ENCODE results near the gene PRSS36. TPM values are rescaled to one million over a fixed set of nuclear protein-coding genes. Genes with fewer than 3 reads are reported as not detected.
A peak's percentile ranks its signal among the peaks of the same experiment; 100 is the strongest.

PRSS36 gene
- total and polyA plus RNA-seq, 9 of the 15 experiments (the other 6 are each of a cell fraction or from before 2014, with no cell fraction given): 0.09 to 1.2 (median 0.54) TPM; not detected in 2

GRCh38 chr16:31094424-31095120 lies 55.3 kb downstream of the PRSS36 start, which contains the start of gene VKORC1 (continued):
- TF ChIP-seq, protein P1, sequence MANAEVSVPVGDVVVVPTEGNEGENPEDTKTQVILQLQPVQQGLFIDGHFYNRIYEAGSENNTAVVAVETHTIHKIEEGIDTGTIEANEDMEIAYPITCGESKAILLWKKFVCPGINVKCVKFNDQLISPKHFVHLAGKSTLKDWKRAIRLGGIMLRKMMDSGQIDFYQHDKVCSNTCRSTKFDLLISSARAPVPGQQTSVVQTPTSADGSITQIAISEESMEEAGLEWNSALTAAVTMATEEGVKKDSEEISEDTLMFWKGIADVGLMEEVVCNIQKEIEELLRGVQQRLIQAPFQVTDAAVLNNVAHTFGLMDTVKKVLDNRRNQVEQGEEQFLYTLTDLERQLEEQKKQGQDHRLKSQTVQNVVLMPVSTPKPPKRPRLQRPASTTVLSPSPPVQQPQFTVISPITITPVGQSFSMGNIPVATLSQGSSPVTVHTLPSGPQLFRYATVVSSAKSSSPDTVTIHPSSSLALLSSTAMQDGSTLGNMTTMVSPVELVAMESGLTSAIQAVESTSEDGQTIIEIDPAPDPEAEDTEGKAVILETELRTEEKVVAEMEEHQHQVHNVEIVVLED (CRISPR knock-in tag; IDR thresholded peaks at IDR 0.05): peak; percentile 82
- TF ChIP-seq ZFX (CRISPR knock-in tag; IDR thresholded peaks at IDR 0.05) (peak; percentile 48), POLR2G (IDR thresholded peaks at IDR 0.05; ENCODE audit: low read depth, low read length) (peak; percentile 90), TBP (optimal IDR thresholded peaks at IDR 0.05; ENCODE audit: low read depth, low read length) (peak; percentile 30), ZNF644 (tag; IDR thresholded peaks at IDR 0.05; ENCODE audit: low read depth) (peak; percentile 64; the same call in 1 of the 2 replicates)
- TF ChIP-seq, protein P2, sequence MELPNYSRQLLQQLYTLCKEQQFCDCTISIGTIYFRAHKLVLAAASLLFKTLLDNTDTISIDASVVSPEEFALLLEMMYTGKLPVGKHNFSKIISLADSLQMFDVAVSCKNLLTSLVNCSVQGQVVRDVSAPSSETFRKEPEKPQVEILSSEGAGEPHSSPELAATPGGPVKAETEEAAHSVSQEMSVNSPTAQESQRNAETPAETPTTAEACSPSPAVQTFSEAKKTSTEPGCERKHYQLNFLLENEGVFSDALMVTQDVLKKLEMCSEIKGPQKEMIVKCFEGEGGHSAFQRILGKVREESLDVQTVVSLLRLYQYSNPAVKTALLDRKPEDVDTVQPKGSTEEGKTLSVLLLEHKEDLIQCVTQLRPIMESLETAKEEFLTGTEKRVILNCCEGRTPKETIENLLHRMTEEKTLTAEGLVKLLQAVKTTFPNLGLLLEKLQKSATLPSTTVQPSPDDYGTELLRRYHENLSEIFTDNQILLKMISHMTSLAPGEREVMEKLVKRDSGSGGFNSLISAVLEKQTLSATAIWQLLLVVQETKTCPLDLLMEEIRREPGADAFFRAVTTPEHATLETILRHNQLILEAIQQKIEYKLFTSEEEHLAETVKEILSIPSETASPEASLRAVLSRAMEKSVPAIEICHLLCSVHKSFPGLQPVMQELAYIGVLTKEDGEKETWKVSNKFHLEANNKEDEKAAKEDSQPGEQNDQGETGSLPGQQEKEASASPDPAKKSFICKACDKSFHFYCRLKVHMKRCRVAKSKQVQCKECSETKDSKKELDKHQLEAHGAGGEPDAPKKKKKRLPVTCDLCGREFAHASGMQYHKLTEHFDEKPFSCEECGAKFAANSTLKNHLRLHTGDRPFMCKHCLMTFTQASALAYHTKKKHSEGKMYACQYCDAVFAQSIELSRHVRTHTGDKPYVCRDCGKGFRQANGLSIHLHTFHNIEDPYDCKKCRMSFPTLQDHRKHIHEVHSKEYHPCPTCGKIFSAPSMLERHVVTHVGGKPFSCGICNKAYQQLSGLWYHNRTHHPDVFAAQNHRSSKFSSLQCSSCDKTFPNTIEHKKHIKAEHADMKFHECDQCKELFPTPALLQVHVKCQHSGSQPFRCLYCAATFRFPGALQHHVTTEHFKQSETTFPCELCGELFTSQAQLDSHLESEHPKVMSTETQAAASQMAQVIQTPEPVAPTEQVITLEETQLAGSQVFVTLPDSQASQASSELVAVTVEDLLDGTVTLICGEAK (IDR thresholded peaks at IDR 0.05): 0 out of 2 replicates have a peak, but pooled peaks have one; percentile 63
- TF ChIP-seq, protein P2 (CRISPR knock-in tag; IDR thresholded peaks at IDR 0.05): no peak
- TF ChIP-seq, protein P3, sequence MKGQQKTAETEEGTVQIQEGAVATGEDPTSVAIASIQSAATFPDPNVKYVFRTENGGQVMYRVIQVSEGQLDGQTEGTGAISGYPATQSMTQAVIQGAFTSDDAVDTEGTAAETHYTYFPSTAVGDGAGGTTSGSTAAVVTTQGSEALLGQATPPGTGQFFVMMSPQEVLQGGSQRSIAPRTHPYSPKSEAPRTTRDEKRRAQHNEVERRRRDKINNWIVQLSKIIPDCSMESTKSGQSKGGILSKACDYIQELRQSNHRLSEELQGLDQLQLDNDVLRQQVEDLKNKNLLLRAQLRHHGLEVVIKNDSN (CRISPR knock-in tag; IDR thresholded peaks at IDR 0.05): peak; percentile 55
- TF ChIP-seq, protein P4, sequence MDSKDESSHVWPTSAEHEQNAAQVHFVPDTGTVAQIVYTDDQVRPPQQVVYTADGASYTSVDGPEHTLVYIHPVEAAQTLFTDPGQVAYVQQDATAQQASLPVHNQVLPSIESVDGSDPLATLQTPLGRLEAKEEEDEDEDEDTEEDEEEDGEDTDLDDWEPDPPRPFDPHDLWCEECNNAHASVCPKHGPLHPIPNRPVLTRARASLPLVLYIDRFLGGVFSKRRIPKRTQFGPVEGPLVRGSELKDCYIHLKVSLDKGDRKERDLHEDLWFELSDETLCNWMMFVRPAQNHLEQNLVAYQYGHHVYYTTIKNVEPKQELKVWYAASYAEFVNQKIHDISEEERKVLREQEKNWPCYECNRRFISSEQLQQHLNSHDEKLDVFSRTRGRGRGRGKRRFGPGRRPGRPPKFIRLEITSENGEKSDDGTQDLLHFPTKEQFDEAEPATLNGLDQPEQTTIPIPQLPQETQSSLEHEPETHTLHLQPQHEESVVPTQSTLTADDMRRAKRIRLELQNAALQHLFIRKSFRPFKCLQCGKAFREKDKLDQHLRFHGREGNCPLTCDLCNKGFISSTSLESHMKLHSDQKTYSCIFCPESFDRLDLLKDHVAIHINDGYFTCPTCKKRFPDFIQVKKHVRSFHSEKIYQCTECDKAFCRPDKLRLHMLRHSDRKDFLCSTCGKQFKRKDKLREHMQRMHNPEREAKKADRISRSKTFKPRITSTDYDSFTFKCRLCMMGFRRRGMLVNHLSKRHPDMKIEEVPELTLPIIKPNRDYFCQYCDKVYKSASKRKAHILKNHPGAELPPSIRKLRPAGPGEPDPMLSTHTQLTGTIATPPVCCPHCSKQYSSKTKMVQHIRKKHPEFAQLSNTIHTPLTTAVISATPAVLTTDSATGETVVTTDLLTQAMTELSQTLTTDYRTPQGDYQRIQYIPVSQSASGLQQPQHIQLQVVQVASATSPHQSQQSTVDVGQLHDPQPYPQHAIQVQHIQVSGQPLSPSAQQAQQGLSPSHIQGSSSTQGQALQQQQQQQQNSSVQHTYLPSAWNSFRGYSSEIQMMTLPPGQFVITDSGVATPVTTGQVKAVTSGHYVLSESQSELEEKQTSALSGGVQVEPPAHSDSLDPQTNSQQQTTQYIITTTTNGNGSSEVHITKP (IDR thresholded peaks at IDR 0.05; ENCODE audit: partially characterized antibody): peak; percentile 16

Data from K562 (cell line).